OCI-LY7 (cell line): ENCODE data around the gene PIK3R3. TPM values are rescaled to one million over a fixed set of nuclear protein-coding genes. Genes with fewer than 3 reads are reported as not detected.

ENCODE experiments used
- BruUV-seq: library from RNA; stranded (reverse); fragments of 400-500 nt; replicated peaks from 2 replicates; lab custom pipeline; 2021; lab: Mats Ljungman, UMichigan
- CTCF ChIA-PET: fragments of 300-600 bp; sonication (Branson Sonifier 250); formaldehyde crosslinking; loops from one replicate; lab custom pipeline; 2022; ENCODE audit warnings: antibody characterized with exemption; ENCODE audit not compliant: unreplicated experiment; lab: Charles Lee
- POLR2A ChIA-PET: fragments of 300-600 bp; sonication (Branson Sonifier 250); formaldehyde crosslinking; loops from one replicate; lab custom pipeline; 2022; ENCODE audit warnings: antibody characterized with exemption; lab: Charles Lee
- DNase-seq: peaks from one replicate; pipeline ENCODE4 v3.0.0-alpha.2; 2015; ENCODE audit warnings: low spot score
- H2AFZ ChIP-seq: fragments of 200-600 bp; sonication (generic), shearing (Covaris generic); 2 replicates; pipeline ENCODE4 v1.6.1; 2014; ENCODE audit warnings: mild to moderate bottlenecking, antibody characterized with exemption, low read length, moderate library complexity
- H3K27ac ChIP-seq: fragments of 200-600 bp; sonication (generic); 2 replicates; pipeline ENCODE4 v1.5.1; 2014; ENCODE audit warnings: mixed run types, low read depth, mild to moderate bottlenecking, moderate library complexity, low read length, inconsistent platforms; ENCODE audit not compliant: poor library complexity, severe bottlenecking
- H3K36me3 ChIP-seq: fragments of 200-600 bp; sonication (generic); 2 replicates; pipeline ENCODE4 v1.6.1; 2014; ENCODE audit warnings: mild to moderate bottlenecking, antibody characterized with exemption, low read length, moderate library complexity, mixed read lengths; ENCODE audit not compliant: insufficient read depth
- H3K4me1 ChIP-seq: fragments of 200-600 bp; sonication (generic); 2 replicates; pipeline ENCODE4 v1.5.1; 2014; ENCODE audit warnings: mild to moderate bottlenecking, low read length; ENCODE audit not compliant: insufficient read depth, poor library complexity, severe bottlenecking
- H3K4me2 ChIP-seq: fragments of 200-600 bp; sonication (generic); 2 replicates; pipeline ENCODE4 v1.6.1; 2014; ENCODE audit warnings: mild to moderate bottlenecking, low read length
- H3K4me3 ChIP-seq: fragments of 200-600 bp; sonication (generic); 2 replicates; pipeline ENCODE4 v1.5.1; 2014; ENCODE audit warnings: mild to moderate bottlenecking, low read depth, low read length; ENCODE audit not compliant: poor library complexity, severe bottlenecking
- H3K79me2 ChIP-seq: fragments of 200-600 bp; sonication (generic); 2 replicates; pipeline ENCODE4 v1.6.1; 2016; ENCODE audit warnings: low read depth, mild to moderate bottlenecking, low read length, moderate library complexity, mixed read lengths; ENCODE audit not compliant: insufficient read depth
- H3K9me2 ChIP-seq: fragments of 200-600 bp; sonication (generic); 2 replicates; pipeline ENCODE4 v1.6.1; 2016; ENCODE audit warnings: mild to moderate bottlenecking, low read length, mixed read lengths; ENCODE audit not compliant: insufficient read depth
- H3K9me3 ChIP-seq: fragments of 200-600 bp; sonication (generic); 2 replicates; pipeline ENCODE4 v1.6.1; 2014; ENCODE audit warnings: mild to moderate bottlenecking, mixed run types, low read length, mixed read lengths
- H4K20me1 ChIP-seq: fragments of 200-600 bp; sonication (generic); 2 replicates; pipeline ENCODE4 v1.6.1; 2014; ENCODE audit warnings: mild to moderate bottlenecking, antibody characterized with exemption, low read length, moderate library complexity, mixed read lengths; ENCODE audit not compliant: insufficient read depth
- EZH2phosphoT487 ChIP-seq: fragments of 200-600 bp; sonication (generic); IDR thresholded peaks from 2 replicates; pipeline ENCODE4 v1.6.1; 2018; ENCODE audit warnings: low read depth, borderline replicate concordance, mild to moderate bottlenecking, mixed run types, antibody characterized with exemption, low read length, moderate library complexity, mixed read lengths
- intact Hi-C: fragments of 100-400 bp; cut with micrococcal nuclease; formaldehyde crosslinking; loops from one replicate; pipeline ENCODE4 v1.10.0; 2022; ENCODE audit not compliant: unreplicated experiment
- total RNA-seq, 2 experiments: library from RNA; depleted of rRNA in 1 of 2; stranded (reverse); fragments of >200 nt in 1 of 2; shearing (Covaris generic) in 1 of 2; gene quantifications; 2 replicates each; pipeline ENCODE4 v1.2.3, GENCODE V29; 2014 to 2022
- TF ChIP-seq, protein P1 (sequence below): fragments of 200-600 bp; sonication (generic); conservative IDR thresholded peaks from 2 replicates; pipeline ENCODE4 v1.5.1; 2014; ENCODE audit warnings: mild to moderate bottlenecking, antibody characterized with exemption, low read length, moderate library complexity, mixed read lengths

Gene PIK3R3
- total RNA-seq, 2 experiments from 2014 or later = 12.7 to 27.0 TPM

DNA sequence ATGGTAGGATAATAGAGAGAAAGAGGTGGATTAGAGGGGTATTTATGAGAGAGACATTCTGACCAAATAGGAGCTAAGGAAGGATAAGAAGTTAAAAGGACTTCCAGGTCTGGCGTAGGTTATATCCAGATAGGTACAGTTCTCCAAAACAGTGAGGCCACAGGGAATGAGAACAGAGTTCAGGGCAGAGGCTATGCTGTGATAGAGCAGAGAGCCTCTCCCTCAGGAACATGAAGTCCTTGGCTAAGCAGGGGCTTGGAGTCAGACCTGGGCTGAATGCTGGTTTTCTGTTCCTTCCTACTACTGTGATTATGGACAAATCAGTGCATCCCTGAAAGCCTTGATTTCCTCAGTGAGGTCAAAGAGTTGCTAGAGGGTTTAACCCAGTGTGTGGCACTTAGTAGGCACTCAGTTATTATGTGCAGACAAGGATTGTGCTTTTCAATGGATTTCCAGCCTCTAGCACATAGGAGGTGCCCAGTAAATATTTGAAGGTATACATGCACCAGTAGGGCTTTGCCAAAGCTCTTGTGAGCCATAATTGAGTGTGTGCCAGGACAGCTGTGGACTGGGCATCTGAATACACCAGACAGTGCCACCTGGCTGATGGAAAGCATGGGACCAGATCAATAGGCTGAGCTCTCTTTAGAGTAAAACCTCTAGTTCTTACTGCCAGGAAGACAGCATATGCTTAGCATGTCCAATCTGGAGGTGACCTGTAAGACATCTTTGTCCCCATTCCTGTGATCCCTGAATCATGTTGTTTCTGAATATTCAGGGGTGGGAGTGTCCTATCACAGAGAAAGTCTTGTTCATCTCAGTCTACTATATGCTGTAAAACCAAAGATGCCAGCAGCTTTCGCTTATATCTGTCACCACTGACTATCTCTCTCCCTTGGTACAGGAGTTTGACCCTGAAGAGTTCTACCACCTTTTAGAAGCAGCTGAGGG, 111.1 kb downstream of the PIK3R3 start:
- no peak overlapping the region for H3K4me3 ChIP-seq
- TF ChIP-seq, protein P1, sequence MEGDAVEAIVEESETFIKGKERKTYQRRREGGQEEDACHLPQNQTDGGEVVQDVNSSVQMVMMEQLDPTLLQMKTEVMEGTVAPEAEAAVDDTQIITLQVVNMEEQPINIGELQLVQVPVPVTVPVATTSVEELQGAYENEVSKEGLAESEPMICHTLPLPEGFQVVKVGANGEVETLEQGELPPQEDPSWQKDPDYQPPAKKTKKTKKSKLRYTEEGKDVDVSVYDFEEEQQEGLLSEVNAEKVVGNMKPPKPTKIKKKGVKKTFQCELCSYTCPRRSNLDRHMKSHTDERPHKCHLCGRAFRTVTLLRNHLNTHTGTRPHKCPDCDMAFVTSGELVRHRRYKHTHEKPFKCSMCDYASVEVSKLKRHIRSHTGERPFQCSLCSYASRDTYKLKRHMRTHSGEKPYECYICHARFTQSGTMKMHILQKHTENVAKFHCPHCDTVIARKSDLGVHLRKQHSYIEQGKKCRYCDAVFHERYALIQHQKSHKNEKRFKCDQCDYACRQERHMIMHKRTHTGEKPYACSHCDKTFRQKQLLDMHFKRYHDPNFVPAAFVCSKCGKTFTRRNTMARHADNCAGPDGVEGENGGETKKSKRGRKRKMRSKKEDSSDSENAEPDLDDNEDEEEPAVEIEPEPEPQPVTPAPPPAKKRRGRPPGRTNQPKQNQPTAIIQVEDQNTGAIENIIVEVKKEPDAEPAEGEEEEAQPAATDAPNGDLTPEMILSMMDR = no peak
- no peak for TF ChIP-seq EZH2phosphoT487
- no peak overlapping the region for H3K4me2 ChIP-seq
- H3K79me2 ChIP-seq = no peaks in the 10 kb centered on the region
- no peaks in the 10 kb centered on the region for H3K9me2 ChIP-seq
- no peak for DNase-seq
- intact Hi-C loops = no loop called here
- ChIA-PET CTCF (no interaction called here), POLR2A (no interaction called here)
- BruUV-seq = no TSS peak
- H3K4me1 ChIP-seq = peaks cover 4% of the 10 kb centered on the region
- no peaks in the 10 kb centered on the region for H4K20me1 ChIP-seq
- no peak overlapping the region for H2AFZ ChIP-seq
- H3K9me3 ChIP-seq = peaks cover 8% of the 10 kb centered on the region; the same call in 1 of the 2 replicates
- peaks cover 69% of the 10 kb centered on the region for H3K36me3 ChIP-seq
- no peak overlapping the region for H3K27ac ChIP-seq

DNA sequence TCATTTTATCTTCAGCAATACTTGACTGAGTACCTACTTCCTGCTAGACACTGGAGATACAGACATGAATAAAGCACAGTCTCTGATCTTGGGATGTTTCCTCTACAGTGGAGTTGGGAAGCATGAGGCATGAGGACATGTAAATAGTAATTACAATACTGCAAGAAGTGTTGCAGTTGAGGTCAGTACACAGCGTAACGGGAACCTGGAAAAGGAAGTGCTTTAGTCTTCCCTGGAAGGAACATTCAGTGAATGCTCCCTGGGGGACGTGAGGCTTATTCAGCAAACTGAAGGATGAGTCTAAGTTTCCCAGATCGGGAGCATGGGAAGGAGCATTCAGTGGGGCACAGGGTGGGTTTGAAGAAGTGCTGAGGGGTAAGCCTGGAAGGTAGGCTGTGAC, 112.4 kb downstream of the PIK3R3 start:
- TF ChIP-seq, protein P1 = no peak
- no peak for TF ChIP-seq EZH2phosphoT487
- H3K4me3 ChIP-seq = no peak overlapping the region
- DNase-seq = no peak
- no peaks in the 10 kb centered on the region for H3K9me2 ChIP-seq
- intact Hi-C loops = no loop called here
- no peaks in the 10 kb centered on the region for H3K79me2 ChIP-seq
- H3K9me3 ChIP-seq = peaks cover 8% of the 10 kb centered on the region; the same call in 1 of the 2 replicates
- no peak overlapping the region for H3K27ac ChIP-seq
- peaks cover 56% of the 10 kb centered on the region for H3K36me3 ChIP-seq
- H2AFZ ChIP-seq = no peak overlapping the region
- POLR2A ChIA-PET = no interaction called here
- H3K4me2 ChIP-seq = no peak overlapping the region
- CTCF ChIA-PET = no interaction called here
- no TSS peak for BruUV-seq
- no peaks in the 10 kb centered on the region for H4K20me1 ChIP-seq
- H3K4me1 ChIP-seq = peaks cover 4% of the 10 kb centered on the region

DNA sequence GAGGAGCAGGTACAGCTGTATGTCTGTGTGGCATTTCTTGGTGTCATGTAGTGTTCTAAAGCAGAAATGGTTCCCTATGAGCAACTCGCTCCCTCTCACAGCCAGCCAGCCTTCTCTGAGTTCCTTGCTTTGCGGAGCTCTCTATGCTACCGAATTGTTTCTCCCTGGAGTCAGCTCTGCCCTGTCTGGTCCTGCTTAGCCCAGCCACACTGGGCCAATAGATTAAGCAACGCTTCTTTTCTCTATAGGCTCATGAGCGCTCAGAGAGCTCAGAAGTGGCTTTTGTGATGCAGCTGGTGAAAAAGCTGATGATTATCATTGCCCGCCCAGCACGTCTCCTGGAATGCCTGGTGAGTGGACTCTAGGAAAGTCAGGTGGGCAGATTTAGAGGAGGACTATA, 113.1 kb downstream of the PIK3R3 start:
- ChIA-PET CTCF (no interaction called here), POLR2A (no interaction called here)
- Histone ChIP-seq H3K36me3 (peaks cover 50% of the 10 kb centered on the region), H3K9me2 (no peaks in the 10 kb centered on the region), H2AFZ (no peak overlapping the region), H3K79me2 (no peaks in the 10 kb centered on the region), H3K4me1 (peaks cover 4% of the 10 kb centered on the region), H3K9me3 (peaks cover 5% of the 10 kb centered on the region; the same call in 1 of the 2 replicates), H3K27ac (no peak overlapping the region), H3K4me2 (no peak overlapping the region), H4K20me1 (no peaks in the 10 kb centered on the region), H3K4me3 (no peak overlapping the region)
- no peak for TF ChIP-seq EZH2phosphoT487
- TF ChIP-seq, protein P1 = no peak
- intact Hi-C loops = no loop called here
- no TSS peak for BruUV-seq
- DNase-seq = no peak
